NCI-H1930 (cell line): Measurements from ENCODE around the gene SLC16A9.
"Not testable (repeated sequence)": the region's sequence is repeated elsewhere in the genome, so short reads cannot be mapped to it uniquely, and the experiment has no call there.

ENCODE experiments used
- DNase-seq, 2 experiments: peaks; one replicate each; lab custom pipeline; 2025; lab: John Stamatoyannopoulos, UW

SLC16A9 gene

GRCh38 chr10:59674215-59674836, 35.3 kb downstream of the SLC16A9 start:
- DNase-seq, result no peak

DNA sequence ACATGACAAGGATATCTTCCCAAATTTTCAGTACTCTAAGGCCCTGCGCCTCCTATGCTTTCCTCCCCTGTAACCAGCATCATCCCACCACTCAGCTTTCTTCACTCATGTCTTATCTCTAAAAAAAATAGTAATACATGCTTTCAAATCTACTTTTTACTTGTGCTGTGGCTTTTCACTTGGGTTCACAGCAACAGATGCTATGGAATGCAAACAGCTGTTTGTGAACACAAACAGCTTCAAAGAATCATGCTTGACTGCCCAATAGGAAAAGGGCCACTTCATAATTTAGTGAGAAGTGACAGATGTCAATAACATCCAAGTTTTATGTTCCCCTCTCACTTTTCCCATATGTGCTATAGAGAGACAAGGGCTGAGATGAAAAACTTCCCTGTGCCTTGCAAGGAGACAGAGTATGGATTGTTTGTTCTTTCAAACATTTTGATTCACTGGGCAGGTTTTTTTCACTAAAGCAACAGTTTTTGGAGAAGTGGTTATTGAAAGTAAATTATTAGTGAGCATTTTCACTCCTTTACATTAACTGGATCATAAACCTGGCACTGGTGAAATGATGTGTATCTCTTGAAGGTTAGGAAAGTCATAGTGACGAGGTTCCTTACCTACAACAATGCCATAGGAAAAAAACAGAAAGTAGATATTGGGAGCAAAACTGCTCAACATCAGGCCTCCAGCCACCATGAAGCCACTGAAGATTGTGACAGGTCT, 37.3 kb downstream of the SLC16A9 start:
- no peak for DNase-seq

GRCh38 chr10:59670269-59670668, 39.4 kb downstream of the SLC16A9 start:
- DNase-seq, result no peak

GRCh38 chr10:59668096-59668495, 41.6 kb downstream of the SLC16A9 start:
- DNase-seq, result no peak

DNA sequence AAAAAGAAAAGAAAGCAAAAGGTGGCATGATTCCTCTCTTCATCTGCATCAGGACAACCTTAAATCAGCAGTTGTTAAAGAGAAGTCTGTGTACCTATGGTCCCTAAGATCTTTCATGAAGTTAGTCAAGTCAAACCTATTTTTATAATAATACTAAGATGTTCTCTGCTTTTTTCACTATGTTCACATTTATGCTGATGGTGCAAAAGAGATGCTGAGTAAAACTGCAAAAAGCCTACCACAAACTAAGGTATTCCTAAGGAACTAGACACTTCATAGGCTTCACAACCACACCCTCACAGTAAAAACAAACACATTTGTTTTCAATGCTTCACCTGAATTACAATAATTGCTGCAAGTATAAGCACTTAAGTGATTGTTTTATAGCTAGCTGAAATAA, 43.3 kb downstream of the SLC16A9 start:
- DNase-seq, result no peak

- DNase-seq, result not testable (repeated sequence)
These were observed 46.4 kb downstream of the SLC16A9 start for GRCh38 chr10:59663213-59663612.

DNA sequence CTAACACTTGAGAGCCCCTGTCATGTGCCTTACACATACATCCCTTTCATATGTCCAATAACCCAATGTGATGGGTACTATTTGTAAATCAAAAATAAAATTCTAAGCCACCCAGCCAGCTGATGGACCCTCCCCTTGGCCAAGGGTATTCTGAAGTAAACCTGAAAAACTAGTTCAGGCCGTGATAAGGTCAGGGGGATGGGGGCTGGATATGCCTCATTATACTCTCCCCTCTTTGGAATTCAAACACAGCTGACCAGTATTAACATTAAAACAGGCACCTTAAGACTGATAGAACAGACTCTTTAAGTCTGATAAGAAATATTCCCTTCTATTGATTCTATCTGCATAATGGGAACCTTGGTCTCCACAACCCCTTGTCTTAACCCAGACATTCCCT, 51.9 kb downstream of the SLC16A9 start:
- DNase-seq, result no peak

GRCh38 chr10:59655309-59655708, 54.3 kb downstream of the SLC16A9 start:
- no peak for DNase-seq

- DNase-seq, result no peak
These were observed 55.6 kb downstream of the SLC16A9 start for GRCh38 chr10:59654007-59654406.

DNA sequence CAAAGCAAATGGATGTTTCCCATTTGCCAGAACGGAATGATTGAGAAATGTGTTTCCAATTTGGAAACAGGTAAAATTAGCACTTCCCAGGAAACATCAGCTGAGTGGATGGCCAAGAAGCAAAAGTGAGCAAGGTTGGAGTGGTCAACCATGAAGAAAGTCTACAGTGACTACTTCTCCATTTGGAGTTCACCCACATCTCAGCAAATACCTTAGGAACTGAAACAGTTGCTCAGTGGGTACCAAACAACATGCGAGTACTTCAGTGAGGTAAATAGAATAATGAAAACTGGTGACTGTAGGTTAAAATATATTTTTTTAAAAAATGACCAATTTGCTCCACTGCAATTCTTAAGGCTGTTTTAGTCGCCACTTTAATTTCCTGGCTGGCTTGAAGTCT, 57.7 kb downstream of the SLC16A9 start:
- no peak for DNase-seq

- no peak for DNase-seq
These were observed 59.9 kb downstream of the SLC16A9 start for GRCh38 chr10:59649606-59650346.

- DNase-seq, result peak; percentile 3 to 62
These were observed 60.9 kb downstream of the SLC16A9 start for GRCh38 chr10:59648711-59649201.

DNA sequence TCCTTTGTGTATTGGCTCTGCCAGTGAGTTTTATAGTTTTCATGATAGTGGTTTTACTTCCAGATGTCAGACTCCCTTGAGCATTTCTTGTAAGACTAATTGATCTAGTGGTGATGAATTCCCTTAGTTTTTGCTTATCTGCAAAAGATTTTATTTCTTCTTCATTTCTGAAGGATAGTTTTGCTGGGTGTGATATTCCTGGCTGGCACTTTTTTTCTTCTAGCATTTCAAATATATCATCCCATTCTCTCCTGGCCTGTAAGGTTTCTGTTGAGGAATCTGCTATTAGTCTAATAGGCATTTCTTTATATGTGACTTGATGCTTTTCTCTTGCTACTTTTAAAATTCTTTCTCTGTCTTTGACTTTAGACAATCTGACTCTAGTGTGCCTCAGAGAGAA, 64.8 kb downstream of the SLC16A9 start:
- DNase-seq, result no peak

DNA sequence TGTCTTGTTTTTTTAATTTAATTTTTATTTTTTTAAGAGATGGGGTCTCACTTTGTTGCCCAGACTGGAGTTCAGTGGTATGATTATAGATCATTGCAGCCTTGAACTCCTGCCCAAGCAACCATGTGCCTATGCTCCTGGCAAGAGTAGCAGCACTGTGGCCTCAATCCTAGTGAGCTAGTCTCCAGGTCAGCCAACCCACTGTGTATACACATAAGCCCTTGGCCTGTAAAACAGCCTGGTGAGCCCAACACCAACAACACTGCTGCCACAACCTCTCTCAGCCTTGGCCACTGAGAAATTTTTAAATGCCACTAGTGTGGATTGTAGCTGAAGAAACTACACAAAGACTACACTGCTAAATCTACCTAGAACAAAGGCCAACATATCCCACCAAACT, 68.0 kb downstream of the SLC16A9 start:
- not testable (repeated sequence) for DNase-seq

DNA sequence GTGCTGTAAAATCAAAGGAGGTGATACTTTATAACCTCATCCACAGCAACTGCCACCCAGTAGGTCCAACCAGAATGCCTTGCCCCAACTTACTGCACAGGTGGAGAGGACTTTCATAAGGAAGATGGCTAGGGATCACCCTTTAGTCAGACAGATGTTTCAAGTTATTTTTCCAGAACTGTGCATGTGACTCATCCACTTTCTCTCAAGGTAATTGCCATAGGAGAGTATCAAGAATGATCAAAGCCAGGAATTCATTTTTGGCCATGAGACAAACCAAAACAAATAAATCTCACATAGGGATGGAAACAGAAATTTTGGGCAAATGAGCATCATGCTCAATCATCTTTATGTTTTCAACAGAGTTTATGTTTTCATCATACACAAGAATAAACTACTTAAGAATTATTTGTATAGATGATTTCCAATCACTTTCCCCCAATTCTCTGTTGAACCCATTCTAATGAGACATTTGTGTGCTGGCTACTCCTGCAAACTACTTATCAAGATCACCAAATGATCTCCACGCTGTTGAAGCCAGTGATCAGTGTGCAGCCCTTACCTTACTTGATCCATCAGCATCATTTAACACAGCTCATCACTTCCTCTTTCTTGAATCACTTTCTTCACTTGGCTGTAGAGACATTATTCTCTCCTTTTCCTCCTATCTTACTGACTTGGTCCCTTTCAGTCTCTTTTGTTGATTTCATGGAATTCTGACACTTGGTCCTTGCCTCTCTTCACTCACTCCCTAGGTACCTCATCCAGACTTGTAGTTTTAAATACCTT, 74.0 kb downstream of the SLC16A9 start:
- DNase-seq, result no peak

GRCh38 chr10:59634102-59634501, 75.5 kb downstream of the SLC16A9 start:
- no peak for DNase-seq

GRCh38 chr10:59633063-59633462, 76.6 kb downstream of the SLC16A9 start:
- no peak for DNase-seq

GRCh38 chr10:59631882-59632807, 77.5 kb downstream of the SLC16A9 start:
- DNase-seq, result no peak

- DNase-seq, result no peak
These were observed 78.4 kb downstream of the SLC16A9 start for GRCh38 chr10:59631237-59631636.

- DNase-seq, result no peak
These were observed 80.7 kb downstream of the SLC16A9 start for GRCh38 chr10:59628965-59629364.

- DNase-seq, result no peak
These were observed 81.2 kb downstream of the SLC16A9 start for GRCh38 chr10:59628456-59628855.
